ENCODE results near the gene CNKSR2. TPM values are rescaled to one million over a fixed set of nuclear protein-coding genes. Genes with fewer than 3 reads are reported as not detected.

The CNKSR2 gene
- total and polyA plus RNA-seq, 2 experiments from 2014 or later, result 13.9 to 40.9 TPM

DNA sequence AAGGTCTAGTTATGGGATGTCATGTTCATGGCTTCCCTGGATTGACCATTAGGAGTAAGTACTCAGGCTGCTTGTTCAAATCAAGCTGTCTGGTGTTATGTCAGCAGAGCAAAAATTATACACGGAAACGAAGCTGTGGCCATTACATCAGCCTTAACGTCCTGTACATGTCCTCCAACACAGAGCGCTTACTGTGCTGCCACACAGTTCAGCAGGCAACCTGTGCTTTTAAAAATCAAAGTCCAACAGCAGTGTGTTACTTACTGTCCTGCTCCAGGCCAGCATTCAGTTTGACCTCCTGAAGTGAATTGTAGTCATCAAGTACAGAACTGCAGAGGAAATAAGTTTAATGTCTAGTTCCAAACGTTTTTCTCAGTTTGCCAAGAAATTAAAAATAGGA lies 237.9 kb downstream of the CNKSR2 start:
- Histone ChIP-seq H3K27me3 (ENCODE audit: insufficient read depth) (no peaks in the 10 kb centered on the region), H3K27ac (ENCODE audit: low read depth) (no peak overlapping the region), H3F3A (replicated peaks; ENCODE audit: low read depth) (no peaks in the 10 kb centered on the region), H3K36me3 (ENCODE audit: insufficient read depth) (no peaks in the 10 kb centered on the region), H3K4me2 (no peak overlapping the region), H3K4me1 (ENCODE audit: insufficient read depth) (no peaks in the 10 kb centered on the region), H4K20me1 (replicated peaks; ENCODE audit: insufficient read depth) (no peaks in the 10 kb centered on the region), H3K9me2 (ENCODE audit: insufficient read depth) (no peaks in the 10 kb centered on the region), H3K79me2 (replicated peaks; ENCODE audit: insufficient read depth) (no peaks in the 10 kb centered on the region), H3K4me3 (no peak overlapping the region), H2AFZ (no peak overlapping the region)
- no peak overlapping the region for H3K27ac Mint-ChIP-seq
- no peak for DNase-seq (ENCODE audit: low spot score)
- no peak overlapping the region for H3K4me3 Mint-ChIP-seq
- no peaks in the 10 kb centered on the region for H3K4me1 Mint-ChIP-seq
- no peak for ATAC-seq
- no peaks in the 10 kb centered on the region for H3K36me3 Mint-ChIP-seq (ENCODE audit: low read depth)
- H3K27me3 Mint-ChIP-seq (ENCODE audit: insufficient read depth, low read depth, poor library complexity), result no peaks in the 10 kb centered on the region
- TF ChIP-seq NANOG (IDR thresholded peaks at IDR 0.05; ENCODE audit: borderline replicate concordance) (no peak), POLR2AphosphoS5 (IDR thresholded peaks at IDR 0.05; ENCODE audit: low read depth) (no peak)
- no peaks in the 10 kb centered on the region for H3K9me3 Mint-ChIP-seq

DNA sequence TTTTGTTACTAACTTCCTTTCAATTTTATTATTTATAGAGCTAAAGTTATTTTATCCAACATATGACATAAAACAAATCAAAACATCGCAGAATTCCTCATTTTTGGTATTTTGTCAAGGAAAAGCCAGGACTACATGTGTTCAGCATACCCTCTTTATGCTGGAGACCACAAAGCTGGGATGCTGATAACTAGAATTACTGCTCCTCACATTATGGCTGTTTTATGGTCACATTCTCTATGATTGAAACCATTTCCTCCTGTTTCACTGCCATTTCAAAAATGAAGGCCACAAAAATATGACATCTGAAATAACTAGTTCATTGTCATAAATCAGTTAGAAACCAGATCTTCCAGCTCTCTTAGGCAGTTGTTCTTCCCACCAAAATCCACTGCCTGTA lies 242.2 kb downstream of the CNKSR2 start:
- no peak overlapping the region for H2AFZ ChIP-seq
- no peak for ATAC-seq
- Mint-ChIP-seq H3K27ac (no peak overlapping the region), H3K36me3 (ENCODE audit: low read depth) (no peaks in the 10 kb centered on the region), H3K9me3 (no peaks in the 10 kb centered on the region), H3K4me3 (no peak overlapping the region), H3K4me1 (no peaks in the 10 kb centered on the region; the same call in 2 of the 3 replicates), H3K27me3 (ENCODE audit: insufficient read depth, low read depth, poor library complexity) (no peaks in the 10 kb centered on the region)
- no peaks in the 10 kb centered on the region for H3F3A ChIP-seq (replicated peaks; ENCODE audit: low read depth)
- H4K20me1 ChIP-seq (replicated peaks; ENCODE audit: insufficient read depth), result no peaks in the 10 kb centered on the region
- H3K4me2 ChIP-seq, result no peak overlapping the region
- DNase-seq (ENCODE audit: low spot score), result no peak
- H3K9me2 ChIP-seq (ENCODE audit: insufficient read depth), result no peaks in the 10 kb centered on the region
- no peaks in the 10 kb centered on the region for H3K36me3 ChIP-seq (ENCODE audit: insufficient read depth)
- no peaks in the 10 kb centered on the region for H3K79me2 ChIP-seq (replicated peaks; ENCODE audit: insufficient read depth)
- peaks cover 4% of the 10 kb centered on the region; the same call in 1 of the 2 replicates for H3K4me1 ChIP-seq (ENCODE audit: insufficient read depth)
- H3K4me3 ChIP-seq, result no peak overlapping the region
- H3K27me3 ChIP-seq (ENCODE audit: insufficient read depth), result no peaks in the 10 kb centered on the region
- H3K27ac ChIP-seq (ENCODE audit: low read depth), result no peak overlapping the region
- TF ChIP-seq POLR2AphosphoS5 (IDR thresholded peaks at IDR 0.05; ENCODE audit: low read depth) (no peak), JUNB (IDR thresholded peaks at IDR 0.05; ENCODE audit: unreplicated experiment) (no peak), ZNF114 (CRISPR knock-in tag; IDR thresholded peaks at IDR 0.05) (no peak), NANOG (IDR thresholded peaks at IDR 0.05; ENCODE audit: borderline replicate concordance) (no peak), EZH2 (IDR thresholded peaks at IDR 0.05; ENCODE audit: low read depth, unreplicated experiment) (no peak), EZH2phosphoT487 (IDR thresholded peaks at IDR 0.05; ENCODE audit: unreplicated experiment) (no peak), CREB1 (CRISPR knock-in tag; IDR thresholded peaks at IDR 0.05; ENCODE audit: low read depth) (no peak), STAT1 (IDR thresholded peaks at IDR 0.05; ENCODE audit: unreplicated experiment) (no peak)
- TF ChIP-seq, protein P1, sequence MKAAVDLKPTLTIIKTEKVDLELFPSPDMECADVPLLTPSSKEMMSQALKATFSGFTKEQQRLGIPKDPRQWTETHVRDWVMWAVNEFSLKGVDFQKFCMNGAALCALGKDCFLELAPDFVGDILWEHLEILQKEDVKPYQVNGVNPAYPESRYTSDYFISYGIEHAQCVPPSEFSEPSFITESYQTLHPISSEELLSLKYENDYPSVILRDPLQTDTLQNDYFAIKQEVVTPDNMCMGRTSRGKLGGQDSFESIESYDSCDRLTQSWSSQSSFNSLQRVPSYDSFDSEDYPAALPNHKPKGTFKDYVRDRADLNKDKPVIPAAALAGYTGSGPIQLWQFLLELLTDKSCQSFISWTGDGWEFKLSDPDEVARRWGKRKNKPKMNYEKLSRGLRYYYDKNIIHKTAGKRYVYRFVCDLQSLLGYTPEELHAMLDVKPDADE (IDR thresholded peaks at IDR 0.05), result no peak
- TF ChIP-seq, protein P2, sequence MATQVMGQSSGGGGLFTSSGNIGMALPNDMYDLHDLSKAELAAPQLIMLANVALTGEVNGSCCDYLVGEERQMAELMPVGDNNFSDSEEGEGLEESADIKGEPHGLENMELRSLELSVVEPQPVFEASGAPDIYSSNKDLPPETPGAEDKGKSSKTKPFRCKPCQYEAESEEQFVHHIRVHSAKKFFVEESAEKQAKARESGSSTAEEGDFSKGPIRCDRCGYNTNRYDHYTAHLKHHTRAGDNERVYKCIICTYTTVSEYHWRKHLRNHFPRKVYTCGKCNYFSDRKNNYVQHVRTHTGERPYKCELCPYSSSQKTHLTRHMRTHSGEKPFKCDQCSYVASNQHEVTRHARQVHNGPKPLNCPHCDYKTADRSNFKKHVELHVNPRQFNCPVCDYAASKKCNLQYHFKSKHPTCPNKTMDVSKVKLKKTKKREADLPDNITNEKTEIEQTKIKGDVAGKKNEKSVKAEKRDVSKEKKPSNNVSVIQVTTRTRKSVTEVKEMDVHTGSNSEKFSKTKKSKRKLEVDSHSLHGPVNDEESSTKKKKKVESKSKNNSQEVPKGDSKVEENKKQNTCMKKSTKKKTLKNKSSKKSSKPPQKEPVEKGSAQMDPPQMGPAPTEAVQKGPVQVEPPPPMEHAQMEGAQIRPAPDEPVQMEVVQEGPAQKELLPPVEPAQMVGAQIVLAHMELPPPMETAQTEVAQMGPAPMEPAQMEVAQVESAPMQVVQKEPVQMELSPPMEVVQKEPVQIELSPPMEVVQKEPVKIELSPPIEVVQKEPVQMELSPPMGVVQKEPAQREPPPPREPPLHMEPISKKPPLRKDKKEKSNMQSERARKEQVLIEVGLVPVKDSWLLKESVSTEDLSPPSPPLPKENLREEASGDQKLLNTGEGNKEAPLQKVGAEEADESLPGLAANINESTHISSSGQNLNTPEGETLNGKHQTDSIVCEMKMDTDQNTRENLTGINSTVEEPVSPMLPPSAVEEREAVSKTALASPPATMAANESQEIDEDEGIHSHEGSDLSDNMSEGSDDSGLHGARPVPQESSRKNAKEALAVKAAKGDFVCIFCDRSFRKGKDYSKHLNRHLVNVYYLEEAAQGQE (IDR thresholded peaks at IDR 0.05; ENCODE audit: unreplicated experiment), result no peak
- TF ChIP-seq, protein P3, sequence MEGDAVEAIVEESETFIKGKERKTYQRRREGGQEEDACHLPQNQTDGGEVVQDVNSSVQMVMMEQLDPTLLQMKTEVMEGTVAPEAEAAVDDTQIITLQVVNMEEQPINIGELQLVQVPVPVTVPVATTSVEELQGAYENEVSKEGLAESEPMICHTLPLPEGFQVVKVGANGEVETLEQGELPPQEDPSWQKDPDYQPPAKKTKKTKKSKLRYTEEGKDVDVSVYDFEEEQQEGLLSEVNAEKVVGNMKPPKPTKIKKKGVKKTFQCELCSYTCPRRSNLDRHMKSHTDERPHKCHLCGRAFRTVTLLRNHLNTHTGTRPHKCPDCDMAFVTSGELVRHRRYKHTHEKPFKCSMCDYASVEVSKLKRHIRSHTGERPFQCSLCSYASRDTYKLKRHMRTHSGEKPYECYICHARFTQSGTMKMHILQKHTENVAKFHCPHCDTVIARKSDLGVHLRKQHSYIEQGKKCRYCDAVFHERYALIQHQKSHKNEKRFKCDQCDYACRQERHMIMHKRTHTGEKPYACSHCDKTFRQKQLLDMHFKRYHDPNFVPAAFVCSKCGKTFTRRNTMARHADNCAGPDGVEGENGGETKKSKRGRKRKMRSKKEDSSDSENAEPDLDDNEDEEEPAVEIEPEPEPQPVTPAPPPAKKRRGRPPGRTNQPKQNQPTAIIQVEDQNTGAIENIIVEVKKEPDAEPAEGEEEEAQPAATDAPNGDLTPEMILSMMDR (conservative IDR thresholded peaks at IDR 0.05; ENCODE audit: low read depth in 2 of 2), result no peak
